Activated naive CD4-positive, alpha-beta T cell treated with anti-CD3 and anti-CD28 coated beads, Interleukin-2, amount 10 ng/mL, durations not matched to agents 7 days and 5 days (primary cell): Measurements from ENCODE around the gene HSF4.
A peak's percentile ranks its signal among the peaks of the same experiment; 100 is the strongest.

Experiments used
- CTCF ChIA-PET: fragments of 350-600 bp; sonication (Branson Sonifier 250); formaldehyde crosslinking; loops from one replicate; lab custom pipeline; 2021; ENCODE audit warnings: antibody characterized with exemption; lab: Charles Lee
- DNase-seq: peaks from one replicate; pipeline ENCODE4 v3.0.0-alpha.2; 2020
- H3K27ac Mint-ChIP-seq: one replicate; pipeline ENCODE4 v1.8.0; 2021; ENCODE audit warnings: mild to moderate bottlenecking, moderate library complexity, mixed read lengths
- H3K27me3 Mint-ChIP-seq: one replicate; pipeline ENCODE4 v1.8.0; 2021; ENCODE audit warnings: mild to moderate bottlenecking, mixed read lengths
- H3K36me3 Mint-ChIP-seq: one replicate; pipeline ENCODE4 v1.8.0; 2021; ENCODE audit warnings: mixed read lengths
- H3K4me1 Mint-ChIP-seq: one replicate; pipeline ENCODE4 v1.8.0; 2021; ENCODE audit warnings: mixed read lengths
- H3K4me3 Mint-ChIP-seq: one replicate; pipeline ENCODE4 v1.8.0; 2021; ENCODE audit warnings: mild to moderate bottlenecking, moderate library complexity, mixed read lengths
- H3K9me3 Mint-ChIP-seq: one replicate; pipeline ENCODE4 v1.8.0; 2021; ENCODE audit warnings: mixed read lengths

HSF4 gene

GRCh38 chr16:67145746-67146145, 18.8 kb upstream of the HSF4 start:
- H3K9me3 Mint-ChIP-seq = no peaks in the 10 kb centered on the region
- no peak for DNase-seq
- H3K36me3 Mint-ChIP-seq = peaks cover 55% of the 10 kb centered on the region
- H3K4me1 Mint-ChIP-seq = peaks cover 4% of the 10 kb centered on the region
- CTCF ChIA-PET = interaction anchor here (0.8 to 1.9 kb wide), 3 partner anchors 10 to 184 kb away, joined by 3 to 9 read pairs (median 4); partner anchors contain the start of gene CES3
- peak overlapping the region; percentile 28 for H3K27ac Mint-ChIP-seq
- H3K27me3 Mint-ChIP-seq = peaks cover 4% of the 10 kb centered on the region
- no peak overlapping the region for H3K4me3 Mint-ChIP-seq

GRCh38 chr16:67146523-67147357, 17.8 kb upstream of the HSF4 start:
- Mint-ChIP-seq H3K4me3 (no peak overlapping the region), H3K36me3 (peaks cover 51% of the 10 kb centered on the region), H3K9me3 (no peaks in the 10 kb centered on the region), H3K4me1 (peaks cover 13% of the 10 kb centered on the region), H3K27me3 (peaks cover 14% of the 10 kb centered on the region), H3K27ac (no peak overlapping the region)
- DNase-seq = no peak
- CTCF ChIA-PET = interaction anchor here (1.8 kb wide), 1 partner anchor 185 kb away, joined by 4 read pairs; the partner anchor contains the start of gene CES3

GRCh38 chr16:67147437-67148140, 17.0 kb upstream of the HSF4 start:
- Mint-ChIP-seq H3K27ac (no peak overlapping the region), H3K27me3 (peaks cover 16% of the 10 kb centered on the region), H3K36me3 (peaks cover 47% of the 10 kb centered on the region), H3K4me1 (peaks cover 20% of the 10 kb centered on the region), H3K9me3 (no peaks in the 10 kb centered on the region), H3K4me3 (no peak overlapping the region)
- DNase-seq = no peak
- CTCF ChIA-PET = no interaction called here

- H3K27me3 Mint-ChIP-seq = peaks cover 16% of the 10 kb centered on the region
- CTCF ChIA-PET = interaction anchor here (1.6 kb wide), 1 partner anchor 130 kb away, joined by 7 read pairs; no protein-coding TSS in a partner anchor
- peak overlapping the region; percentile 44 for H3K27ac Mint-ChIP-seq
- no peak for DNase-seq
- peaks cover 54% of the 10 kb centered on the region for H3K36me3 Mint-ChIP-seq
- H3K9me3 Mint-ChIP-seq = no peaks in the 10 kb centered on the region
- H3K4me1 Mint-ChIP-seq = peaks cover 27% of the 10 kb centered on the region
- H3K4me3 Mint-ChIP-seq = no peak overlapping the region
Observed at GRCh38 chr16:67148221-67148620, 16.3 kb upstream of the HSF4 start.

GRCh38 chr16:67148656-67149275, 15.8 kb upstream of the HSF4 start:
- Mint-ChIP-seq H3K4me3 (peak overlapping the region; percentile 26), H3K4me1 (peaks cover 30% of the 10 kb centered on the region), H3K27me3 (peaks cover 16% of the 10 kb centered on the region), H3K9me3 (no peaks in the 10 kb centered on the region), H3K36me3 (peaks cover 54% of the 10 kb centered on the region), H3K27ac (peak overlapping the region; percentile 44)
- DNase-seq = no peak
- CTCF ChIA-PET = interaction anchor here (1.4 to 1.6 kb wide), 2 partner anchors 131 to 135 kb away, joined by 3 to 7 read pairs; no protein-coding TSS in a partner anchor

- DNase-seq = no peak
- H3K4me1 Mint-ChIP-seq = peaks cover 35% of the 10 kb centered on the region
- H3K27me3 Mint-ChIP-seq = peaks cover 16% of the 10 kb centered on the region
- CTCF ChIA-PET = interaction anchor here (1.4 to 1.6 kb wide), 2 partner anchors 132 to 136 kb away, joined by 3 to 7 read pairs; no protein-coding TSS in a partner anchor
- peaks cover 55% of the 10 kb centered on the region for H3K36me3 Mint-ChIP-seq
- no peak overlapping the region for H3K27ac Mint-ChIP-seq
- H3K9me3 Mint-ChIP-seq = no peaks in the 10 kb centered on the region
- H3K4me3 Mint-ChIP-seq = peak overlapping the region; percentile 26
Observed at GRCh38 chr16:67149276-67150046, 15.1 kb upstream of the HSF4 start.

- peaks cover 19% of the 10 kb centered on the region for H3K27me3 Mint-ChIP-seq
- peak overlapping the region; percentile 70 for H3K4me3 Mint-ChIP-seq
- CTCF ChIA-PET = interaction anchor here (0.7 to 1.7 kb wide), 11 partner anchors 8 to 371 kb away, joined by 3 to 8 read pairs (median 4); no protein-coding TSS in a partner anchor
- peaks cover 37% of the 10 kb centered on the region for H3K4me1 Mint-ChIP-seq
- H3K9me3 Mint-ChIP-seq = no peaks in the 10 kb centered on the region
- peak; percentile 66 for DNase-seq
- no peak overlapping the region for H3K27ac Mint-ChIP-seq
- peaks cover 49% of the 10 kb centered on the region for H3K36me3 Mint-ChIP-seq
Observed at GRCh38 chr16:67150047-67150832, 14.3 kb upstream of the HSF4 start.

- Mint-ChIP-seq H3K9me3 (no peaks in the 10 kb centered on the region), H3K27me3 (peaks cover 20% of the 10 kb centered on the region), H3K4me1 (peaks cover 41% of the 10 kb centered on the region), H3K27ac (peak within 1 kb of the TSS; percentile 76), H3K4me3 (peak within 1 kb of the TSS; percentile 70), H3K36me3 (peaks cover 44% of the 10 kb centered on the region)
- CTCF ChIA-PET = interaction anchor here (0.7 to 1.7 kb wide), 11 partner anchors 9 to 370 kb away, joined by 3 to 8 read pairs (median 4); no protein-coding TSS in a partner anchor
- peak; percentile 72 for DNase-seq
Observed at GRCh38 chr16:67150833-67151396, 13.6 kb upstream of the HSF4 start, which contains the start of gene B3GNT9. Gene B3GNT9 (minus strand): TSS chr16:67150998. CDS start chr16:67150485, 513 bp downstream.

- Mint-ChIP-seq H3K4me3 (peak overlapping the region; percentile 70), H3K9me3 (no peaks in the 10 kb centered on the region), H3K27me3 (peaks cover 20% of the 10 kb centered on the region), H3K36me3 (peaks cover 44% of the 10 kb centered on the region), H3K4me1 (peaks cover 48% of the 10 kb centered on the region), H3K27ac (peak overlapping the region; percentile 76)
- CTCF ChIA-PET = interaction anchor here (0.7 to 1.7 kb wide), 15 partner anchors 9 to 204 kb away, joined by 3 to 8 read pairs (median 4); no protein-coding TSS in a partner anchor
- DNase-seq = no peak
Observed at GRCh38 chr16:67151431-67152097, 13.0 kb upstream of the HSF4 start.

GRCh38 chr16:67154578-67155294, 9.8 kb upstream of the HSF4 start:
- Mint-ChIP-seq H3K4me3 (peak overlapping the region; percentile 76), H3K9me3 (no peaks in the 10 kb centered on the region), H3K4me1 (peaks cover 67% of the 10 kb centered on the region), H3K27me3 (peaks cover 17% of the 10 kb centered on the region), H3K36me3 (peaks cover 41% of the 10 kb centered on the region), H3K27ac (no peak overlapping the region)
- DNase-seq = no peak
- CTCF ChIA-PET = interaction anchor here (0.6 to 8.7 kb wide), 47 partner anchors 9 to 426 kb away, joined by 3 to 163 read pairs (median 4); partner anchors contain the start of genes CBFB, CES4A, HSF4 and NOL3
